IMR-90 (cell line): Measurements from ENCODE around the gene HNRNPUL1. TPM values are rescaled to one million over a fixed set of nuclear protein-coding genes. Genes with fewer than 3 reads are reported as not detected.
A peak's percentile ranks its signal among the peaks of the same experiment; 100 is the strongest.

ENCODE experiments used
- ATAC-seq: fragments of 200-7000 bp; cut with Tn5 transposase; 2 replicates; pipeline ENCODE4 v1.9.1; 2020; ENCODE audit warnings: low read depth, mild to moderate bottlenecking, moderate library complexity
- BruUV-seq: library from RNA; stranded (reverse); fragments of 400-500 nt; replicated peaks from 2 replicates; lab custom pipeline; 2021; lab: Mats Ljungman, UMichigan
- CTCF ChIA-PET: fragments of 300-600 bp; formaldehyde crosslinking; extraction: SDS; loops from one replicate; lab custom pipeline; 2021; ENCODE audit warnings: antibody characterized with exemption; lab: Yijun Ruan, JAX
- POLR2A ChIA-PET: fragments of 300-600 bp; sonication (Branson Sonifier 250); formaldehyde crosslinking; loops from one replicate; lab custom pipeline; 2022; ENCODE audit warnings: antibody characterized with exemption; ENCODE audit not compliant: unreplicated experiment; lab: Charles Lee
- DNase-seq: peaks from one replicate; pipeline ENCODE4 v3.0.0; 2013
- H2AFZ ChIP-seq: replicated peaks from 2 replicates; pipeline ENCODE3; 2013; ENCODE audit warnings: low read length, mild to moderate bottlenecking; ENCODE audit not compliant: poor library complexity
- H2AK5ac ChIP-seq: 2 replicates; pipeline ENCODE4 v1.6.1; 2013; ENCODE audit warnings: low read depth, low read length, inconsistent platforms
- H2AK9ac ChIP-seq: replicated peaks from 2 replicates; pipeline ENCODE3; 2013; ENCODE audit warnings: mild to moderate bottlenecking, low read depth, low read length, moderate library complexity; ENCODE audit not compliant: poor library complexity
- H2BK120ac ChIP-seq: 2 replicates; pipeline ENCODE4 v1.6.1; 2013; ENCODE audit warnings: low read depth, low read length, inconsistent platforms
- H2BK15ac ChIP-seq: 3 replicates; pipeline ENCODE4 v1.6.1; 2013; ENCODE audit warnings: low read depth, low read length, inconsistent platforms
- H2BK20ac ChIP-seq: 2 replicates; pipeline ENCODE4 v1.6.1; 2013; ENCODE audit warnings: low read depth, mild to moderate bottlenecking, inconsistent platforms, low read length, moderate library complexity
- H2BK5ac ChIP-seq: 2 replicates; pipeline ENCODE4 v1.6.1; 2013; ENCODE audit warnings: mild to moderate bottlenecking, low read depth, low read length, inconsistent platforms; ENCODE audit not compliant: poor library complexity, severe bottlenecking
- H3K14ac ChIP-seq: replicated peaks from 2 replicates; pipeline ENCODE4 v1.6.1; 2013; ENCODE audit warnings: low read depth, low read length, inconsistent platforms
- H3K18ac ChIP-seq: 2 replicates; pipeline ENCODE4 v1.6.1; 2013; ENCODE audit warnings: low read depth, low read length, control low read depth
- H3K23ac ChIP-seq: 2 replicates; pipeline ENCODE4 v1.6.1; 2013; ENCODE audit warnings: low read depth, low read length, inconsistent platforms
- H3K27ac ChIP-seq: 2 replicates; pipeline ENCODE4 v1.5.1; 2013; ENCODE audit warnings: mild to moderate bottlenecking, control low read depth, low read length; ENCODE audit not compliant: insufficient read depth
- H3K27me3 ChIP-seq: 2 replicates; pipeline ENCODE4 v1.6.1; 2013; ENCODE audit warnings: low read length; ENCODE audit not compliant: control insufficient read depth, insufficient read depth
- H3K36me3 ChIP-seq: 2 replicates; pipeline ENCODE4 v1.6.1; 2013; ENCODE audit warnings: low read length, mixed read lengths; ENCODE audit not compliant: control insufficient read depth, insufficient read depth
- H3K4ac ChIP-seq: 2 replicates; pipeline ENCODE4 v1.6.1; 2013; ENCODE audit warnings: low read depth, low read length, inconsistent platforms
- H3K4me1 ChIP-seq: 2 replicates; pipeline ENCODE4 v1.6.1; 2013; ENCODE audit warnings: low read length, mixed read lengths; ENCODE audit not compliant: control insufficient read depth, insufficient read depth
- H3K4me2 ChIP-seq: 2 replicates; pipeline ENCODE4 v1.6.1; 2013; ENCODE audit warnings: low read depth, mild to moderate bottlenecking, control low read depth, low read length, moderate library complexity
- H3K4me3 ChIP-seq: 2 replicates; pipeline ENCODE4 v1.5.1; 2013; ENCODE audit warnings: low read depth, mild to moderate bottlenecking, control low read depth, low read length, moderate library complexity; ENCODE audit not compliant: insufficient read depth
- H3K56ac ChIP-seq: 2 replicates; pipeline ENCODE4 v1.6.1; 2013; ENCODE audit warnings: low read length, inconsistent platforms; ENCODE audit not compliant: insufficient read depth; ENCODE audit errors: extremely low read depth
- H3K79me1 ChIP-seq, 2 experiments: 2 replicates each; pipeline ENCODE4 v1.6.1; 2013; ENCODE audit warnings: low read length in 2 of 2, inconsistent platforms in 1 of 2, low read depth in 1 of 2
- H3K9ac ChIP-seq: 2 replicates; pipeline ENCODE4 v1.6.1; 2013; ENCODE audit warnings: low read depth, low read length, control low read depth
- H3K9me1 ChIP-seq: 2 replicates; pipeline ENCODE4 v1.6.1; 2013; ENCODE audit warnings: low read length, inconsistent platforms; ENCODE audit not compliant: insufficient read depth
- H3K9me3 ChIP-seq: 2 replicates; pipeline ENCODE4 v1.6.1; 2013; ENCODE audit warnings: low read length; ENCODE audit not compliant: control insufficient read depth, insufficient read depth
- H4K20me1 ChIP-seq: 2 replicates; pipeline ENCODE4 v1.6.1; 2013; ENCODE audit warnings: low read length, inconsistent platforms; ENCODE audit not compliant: insufficient read depth
- H4K5ac ChIP-seq: 2 replicates; pipeline ENCODE4 v1.6.1; 2013; ENCODE audit warnings: mild to moderate bottlenecking, low read depth, low read length, control low read depth
- H4K8ac ChIP-seq, 2 experiments: 2 replicates each; pipeline ENCODE4 v1.6.1; 2013; ENCODE audit warnings: low read depth in 2 of 2, low read length in 2 of 2, control low read depth in 1 of 2, inconsistent platforms in 1 of 2
- H4K91ac ChIP-seq: 2 replicates; pipeline ENCODE4 v1.6.1; 2013; ENCODE audit warnings: low read depth, low read length, inconsistent platforms; ENCODE audit not compliant: insufficient read depth
- BHLHE40 ChIP-seq: fragments of 150-350 bp; IDR thresholded peaks from 2 replicates; pipeline ENCODE4 v1.6.1; 2016; ENCODE audit warnings: mild to moderate bottlenecking, low read depth, low read length
- CEBPB ChIP-seq: IDR thresholded peaks from 2 replicates; pipeline ENCODE4 v1.6.1; 2012; ENCODE audit warnings: low read depth, low read length, improper control_type of control experiment
- CHD1 ChIP-seq: IDR thresholded peaks from 2 replicates; pipeline ENCODE4 v1.6.1; 2012; ENCODE audit warnings: low read depth, low read length, improper control_type of control experiment
- FOS ChIP-seq: fragments of 150-350 bp; IDR thresholded peaks from 2 replicates; pipeline ENCODE4 v1.6.1; 2016; ENCODE audit warnings: low read depth, low read length
- MAFK ChIP-seq: IDR thresholded peaks from 2 replicates; pipeline ENCODE4 v1.6.1; 2012; ENCODE audit warnings: low read depth, low read length, improper control_type of control experiment
- MAZ ChIP-seq: IDR thresholded peaks from 2 replicates; pipeline ENCODE4 v1.6.1; 2012; ENCODE audit warnings: low read depth, mild to moderate bottlenecking, low read length, improper control_type of control experiment, moderate library complexity, borderline replicate concordance
- MXI1 ChIP-seq: IDR thresholded peaks from 2 replicates; pipeline ENCODE4 v1.6.1; 2012; ENCODE audit warnings: low read depth, mild to moderate bottlenecking, low read length, moderate library complexity, borderline replicate concordance
- NFE2L2 ChIP-seq: fragments of 150-350 bp; IDR thresholded peaks from 2 replicates; pipeline ENCODE4 v1.6.1; 2016; ENCODE audit warnings: low read depth, mild to moderate bottlenecking, low read length
- POLR2A ChIP-seq: IDR thresholded peaks from 2 replicates; pipeline ENCODE4 v1.6.1; 2012; ENCODE audit warnings: mild to moderate bottlenecking, low read depth, low read length
- RAD21 ChIP-seq: IDR thresholded peaks from 2 replicates; pipeline ENCODE4 v1.6.1; 2012; ENCODE audit warnings: low read length, improper control_type of control experiment
- RCOR1 ChIP-seq: IDR thresholded peaks from 2 replicates; pipeline ENCODE4 v1.6.1; 2012; ENCODE audit warnings: mild to moderate bottlenecking, low read length, improper control_type of control experiment; ENCODE audit not compliant: insufficient replicate concordance
- RFX5 ChIP-seq: IDR thresholded peaks from 2 replicates; pipeline ENCODE4 v1.8.0; 2012; ENCODE audit warnings: low read depth, mild to moderate bottlenecking, low read length, moderate library complexity
- SMC3 ChIP-seq: fragments of 150-350 bp; IDR thresholded peaks from 2 replicates; pipeline ENCODE4 v1.6.1; 2016; ENCODE audit warnings: low read depth, mild to moderate bottlenecking, antibody characterized with exemption, low read length, moderate library complexity
- WGBS, 2 experiments: methylation state at CpG; one replicate each; pipeline versions ENCODE4 v1.1.5 to v1.1.7; 2013; ENCODE audit warnings: missing lambda C conversion rate in 2 of 2; ENCODE audit not compliant: insufficient read length in 1 of 2; ENCODE audit errors: extremely low coverage in 2 of 2; 5-methylcytosine and 5-hydroxymethylcytosine counted together
- dilution Hi-C: fragments of 300-500 bp; cut with HindIII; formaldehyde crosslinking; loops from one replicate; pipeline ENCODE4 v1.14.3; 2018; ENCODE audit warnings: low sequenced_read_pairs; ENCODE audit not compliant: unreplicated experiment
- in situ Hi-C: fragments of 300-500 bp; cut with MboI; formaldehyde crosslinking; loops from 3 replicates; pipeline ENCODE4 v1.14.3; 2019; ENCODE audit warnings: low sequenced_read_pairs, inconsistent platforms, mixed read lengths
- intact Hi-C: fragments of 100-400 bp; cut with micrococcal nuclease; formaldehyde crosslinking; loops from 2 replicates; pipeline ENCODE4 v1.10.0; 2022
- polyA plus RNA-seq, 3 experiments: library from polyadenylated mRNA; depleted of rRNA; stranded (reverse); fragments of >200 nt; gene quantifications; 2 replicates each; pipeline ENCODE4 v1.2.3, GENCODE V29; 2012; ENCODE audit warnings: low replicate concordance in 1 of 3
- total RNA-seq: library from RNA; depleted of rRNA; stranded (reverse); fragments of >200 nt; gene quantifications from 2 replicates; pipeline ENCODE4 v1.2.3, GENCODE V29; 2012
- TF ChIP-seq, protein P1 (sequence below): fragments of 150-350 bp; IDR thresholded peaks from 2 replicates; pipeline ENCODE4 v1.6.1; 2017; ENCODE audit warnings: mild to moderate bottlenecking, antibody characterized with exemption, low read length, low read depth
- TF ChIP-seq, protein P2 (sequence below): fragments of 150-350 bp; IDR thresholded peaks from 2 replicates; pipeline ENCODE4 v1.6.1; 2016; ENCODE audit warnings: low read depth, mild to moderate bottlenecking, low read length, moderate library complexity, borderline replicate concordance
- TF ChIP-seq, protein P3 (sequence below): conservative IDR thresholded peaks from 2 replicates; pipeline ENCODE4 v1.5.1; 2012; ENCODE audit warnings: mild to moderate bottlenecking, low read depth, low read length, improper control_type of control experiment

HNRNPUL1 gene
- total and polyA plus RNA-seq, 2 of the 4 experiments (the other 2 are of a cell fraction): 50.7 to 67.3 TPM

DNA sequence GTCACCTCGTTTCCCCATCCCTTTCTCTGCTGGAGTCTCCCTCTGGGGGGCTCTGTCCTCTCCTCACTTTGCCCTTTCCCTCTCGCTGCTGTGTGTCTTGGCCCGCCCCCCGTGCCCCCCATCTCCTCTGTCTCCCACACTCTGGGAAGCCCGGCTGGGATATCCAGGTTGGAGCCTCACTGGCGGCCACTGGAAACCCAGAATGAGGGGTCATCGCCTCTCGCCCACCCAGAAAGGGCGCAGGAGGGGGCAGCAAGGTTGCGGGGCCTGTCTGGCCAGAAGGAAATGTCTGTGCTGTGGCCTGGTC, 61.4 kb downstream of the HNRNPUL1 start:
- peak overlapping the region; percentile 56; the same call in 1 of the 2 replicates for H3K4me2 ChIP-seq
- peaks cover 63% of the 10 kb centered on the region for H3K4me1 ChIP-seq
- H3K9me3 ChIP-seq: no peaks in the 10 kb centered on the region
- ChIA-PET POLR2A (interaction anchor here (0.6 kb wide), 1 partner anchor 123 kb away, joined by 4 read pairs; no protein-coding TSS in a partner anchor), CTCF (no interaction called here)
- peak overlapping the region; percentile 96 for H3K27ac ChIP-seq
- 0% methylated on average over 3 of the region's 10 CpGs; no CpG with 5 or more reads in 1 of the 2 experiments for WGBS, 2 experiments
- peaks cover 60% of the 10 kb centered on the region for H4K20me1 ChIP-seq
- H2BK5ac ChIP-seq: peak overlapping the region; percentile 96
- peaks cover 42% of the 10 kb centered on the region for H3K9me1 ChIP-seq
- in situ Hi-C loops: no loop called here
- peak overlapping the region; percentile 100 for H2AK5ac ChIP-seq
- peak overlapping the region; percentile 97 for H3K14ac ChIP-seq
- H3K23ac ChIP-seq: peak overlapping the region; percentile 97
- peak overlapping the region; percentile 89 for H2BK20ac ChIP-seq
- peak overlapping the region; percentile 94 for H4K91ac ChIP-seq
- peak overlapping the region; percentile 48 to 89; a peak in 2 of 4 replicates for H4K8ac ChIP-seq
- peak overlapping the region; percentile 99 for H2BK120ac ChIP-seq
- no peak overlapping the region for H3K4me3 ChIP-seq
- no peak for DNase-seq
- peak overlapping the region; percentile 18; the same call in 1 of the 3 replicates for H2BK15ac ChIP-seq
- peak overlapping the region; percentile 73 for H3K9ac ChIP-seq
- peak overlapping the region; percentile 99 for H3K4ac ChIP-seq
- peaks cover 15 to 72% of the 10 kb centered on the region in 2 experiments for H3K79me1 ChIP-seq
- peaks cover 25% of the 10 kb centered on the region for H3K36me3 ChIP-seq
- H2AFZ ChIP-seq: peak overlapping the region; percentile 69
- H3K56ac ChIP-seq: 0 out of 2 replicates have a peak overlapping the region, but pooled peaks have one; percentile 22
- intact Hi-C loops: no loop called here
- BruUV-seq: no TSS peak
- dilution Hi-C loops: no loop called here
- ATAC-seq: no peak
- H3K27me3 ChIP-seq: no peaks in the 10 kb centered on the region
- TF ChIP-seq CEBPB: no peak
- no peak for TF ChIP-seq RAD21
- no peak for TF ChIP-seq FOS
- no peak for TF ChIP-seq CHD1
- no peak for TF ChIP-seq POLR2A
- TF ChIP-seq MAFK: no peak
- TF ChIP-seq NFE2L2: no peak
- no peak for TF ChIP-seq MAZ
- no peak for TF ChIP-seq SMC3
- no peak for TF ChIP-seq RFX5
- TF ChIP-seq, protein P1, sequence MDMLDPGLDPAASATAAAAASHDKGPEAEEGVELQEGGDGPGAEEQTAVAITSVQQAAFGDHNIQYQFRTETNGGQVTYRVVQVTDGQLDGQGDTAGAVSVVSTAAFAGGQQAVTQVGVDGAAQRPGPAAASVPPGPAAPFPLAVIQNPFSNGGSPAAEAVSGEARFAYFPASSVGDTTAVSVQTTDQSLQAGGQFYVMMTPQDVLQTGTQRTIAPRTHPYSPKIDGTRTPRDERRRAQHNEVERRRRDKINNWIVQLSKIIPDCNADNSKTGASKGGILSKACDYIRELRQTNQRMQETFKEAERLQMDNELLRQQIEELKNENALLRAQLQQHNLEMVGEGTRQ: no peak
- TF ChIP-seq, protein P2, sequence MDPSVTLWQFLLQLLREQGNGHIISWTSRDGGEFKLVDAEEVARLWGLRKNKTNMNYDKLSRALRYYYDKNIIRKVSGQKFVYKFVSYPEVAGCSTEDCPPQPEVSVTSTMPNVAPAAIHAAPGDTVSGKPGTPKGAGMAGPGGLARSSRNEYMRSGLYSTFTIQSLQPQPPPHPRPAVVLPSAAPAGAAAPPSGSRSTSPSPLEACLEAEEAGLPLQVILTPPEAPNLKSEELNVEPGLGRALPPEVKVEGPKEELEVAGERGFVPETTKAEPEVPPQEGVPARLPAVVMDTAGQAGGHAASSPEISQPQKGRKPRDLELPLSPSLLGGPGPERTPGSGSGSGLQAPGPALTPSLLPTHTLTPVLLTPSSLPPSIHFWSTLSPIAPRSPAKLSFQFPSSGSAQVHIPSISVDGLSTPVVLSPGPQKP: no peak
- TF ChIP-seq RCOR1: no peak
- no peak for TF ChIP-seq BHLHE40
- TF ChIP-seq, protein P3, sequence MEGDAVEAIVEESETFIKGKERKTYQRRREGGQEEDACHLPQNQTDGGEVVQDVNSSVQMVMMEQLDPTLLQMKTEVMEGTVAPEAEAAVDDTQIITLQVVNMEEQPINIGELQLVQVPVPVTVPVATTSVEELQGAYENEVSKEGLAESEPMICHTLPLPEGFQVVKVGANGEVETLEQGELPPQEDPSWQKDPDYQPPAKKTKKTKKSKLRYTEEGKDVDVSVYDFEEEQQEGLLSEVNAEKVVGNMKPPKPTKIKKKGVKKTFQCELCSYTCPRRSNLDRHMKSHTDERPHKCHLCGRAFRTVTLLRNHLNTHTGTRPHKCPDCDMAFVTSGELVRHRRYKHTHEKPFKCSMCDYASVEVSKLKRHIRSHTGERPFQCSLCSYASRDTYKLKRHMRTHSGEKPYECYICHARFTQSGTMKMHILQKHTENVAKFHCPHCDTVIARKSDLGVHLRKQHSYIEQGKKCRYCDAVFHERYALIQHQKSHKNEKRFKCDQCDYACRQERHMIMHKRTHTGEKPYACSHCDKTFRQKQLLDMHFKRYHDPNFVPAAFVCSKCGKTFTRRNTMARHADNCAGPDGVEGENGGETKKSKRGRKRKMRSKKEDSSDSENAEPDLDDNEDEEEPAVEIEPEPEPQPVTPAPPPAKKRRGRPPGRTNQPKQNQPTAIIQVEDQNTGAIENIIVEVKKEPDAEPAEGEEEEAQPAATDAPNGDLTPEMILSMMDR: no peak
- TF ChIP-seq MXI1: no peak
- peak overlapping the region; percentile 90 for H4K5ac ChIP-seq
- peak overlapping the region; percentile 98 for H3K18ac ChIP-seq
- peak overlapping the region; percentile 95 for H2AK9ac ChIP-seq
